ENCODE data around the gene COPB1.

The COPB1 gene

GRCh38 chr11:14409891-14410290 is 89.7 kb downstream of the COPB1 start:
- Histone ChIP-seq H3K27ac (ENCODE audit: low read depth, low read length) (no peak overlapping the region), H3K4me1 (ENCODE audit: control insufficient read depth, low read length) (no peaks in the 10 kb centered on the region), H3F3A (ENCODE audit: control insufficient read depth, insufficient read depth) (no peaks in the 10 kb centered on the region), H3K4me2 (ENCODE audit: low read length) (no peak overlapping the region), H3K27me3 (ENCODE audit: control insufficient read depth, low read length) (no peaks in the 10 kb centered on the region), H3K36me3 (ENCODE audit: control insufficient read depth, low read length) (no peaks in the 10 kb centered on the region), H3K79me2 (ENCODE audit: control insufficient read depth, low read length) (no peaks in the 10 kb centered on the region), H3K9me3 (ENCODE audit: control insufficient read depth, insufficient read depth, low read length) (no peaks in the 10 kb centered on the region), H4K20me1 (ENCODE audit: control insufficient read depth, insufficient read depth, low read depth, low read length) (no peaks in the 10 kb centered on the region), H3K4me3 (ENCODE audit: low read length) (no peak overlapping the region), H3K9me2 (replicated peaks; ENCODE audit: control insufficient read depth, low read length) (no peaks in the 10 kb centered on the region)
- TF ChIP-seq EZH2phosphoT487 (IDR thresholded peaks at IDR 0.05; ENCODE audit: borderline replicate concordance, low read length): no peak
- TF ChIP-seq CTCF (IDR thresholded peaks at IDR 0.05; ENCODE audit: low read depth, low read length, poor library complexity, severe bottlenecking): no peak

- Histone ChIP-seq H3K4me2 (ENCODE audit: low read length) (no peak overlapping the region), H3F3A (ENCODE audit: control insufficient read depth, insufficient read depth) (no peaks in the 10 kb centered on the region), H3K27me3 (ENCODE audit: control insufficient read depth, low read length) (no peaks in the 10 kb centered on the region), H3K36me3 (ENCODE audit: control insufficient read depth, low read length) (no peaks in the 10 kb centered on the region), H3K4me1 (ENCODE audit: control insufficient read depth, low read length) (no peaks in the 10 kb centered on the region), H3K9me3 (ENCODE audit: control insufficient read depth, insufficient read depth, low read length) (no peaks in the 10 kb centered on the region), H3K4me3 (ENCODE audit: low read length) (no peak overlapping the region), H3K27ac (ENCODE audit: low read depth, low read length) (no peak overlapping the region), H3K9me2 (replicated peaks; ENCODE audit: control insufficient read depth, low read length) (no peaks in the 10 kb centered on the region), H4K20me1 (ENCODE audit: control insufficient read depth, insufficient read depth, low read depth, low read length) (no peaks in the 10 kb centered on the region), H3K79me2 (ENCODE audit: control insufficient read depth, low read length) (no peaks in the 10 kb centered on the region)
- TF ChIP-seq EZH2phosphoT487 (IDR thresholded peaks at IDR 0.05; ENCODE audit: borderline replicate concordance, low read length) (no peak), CTCF (IDR thresholded peaks at IDR 0.05; ENCODE audit: low read depth, low read length, poor library complexity, severe bottlenecking) (no peak)
Observed at GRCh38 chr11:14408612-14409011, 91.0 kb downstream of the COPB1 start.
